ENCODE data around the gene ZBTB37.

ZBTB37 gene

DNA sequence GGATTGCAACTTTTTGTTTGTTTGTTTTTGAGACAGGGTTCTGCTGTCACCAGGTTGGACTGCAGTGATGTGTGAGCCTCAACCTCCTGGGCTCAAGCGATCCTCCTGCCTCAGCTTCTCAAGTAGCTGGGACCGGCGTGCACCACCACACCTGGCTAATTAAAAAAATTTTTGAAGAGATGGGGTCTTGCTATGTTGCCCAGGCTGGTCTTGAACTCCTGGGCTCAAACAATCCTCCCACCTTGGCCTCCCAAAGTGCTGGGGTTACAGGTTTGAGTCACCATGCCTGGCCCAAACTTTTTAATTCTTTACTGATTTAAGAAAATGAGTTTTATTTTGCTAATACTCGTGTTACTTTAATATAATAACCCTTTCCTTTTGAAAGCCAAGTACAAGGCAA is 80.4 kb downstream of the ZBTB37 start:
- H4K20me1 ChIP-seq (ENCODE audit: insufficient read depth, low read length): no peaks in the 10 kb centered on the region

More for the DNA sequence above, 80.4 kb downstream of the ZBTB37 start:
- Histone ChIP-seq H3K4me3 (ENCODE audit: low read depth, low read length, poor library complexity, severe bottlenecking) (no peak overlapping the region), H3K36me3 (ENCODE audit: insufficient read depth, low read length) (peaks cover 77% of the 10 kb centered on the region), H3K9me3 (ENCODE audit: low read length) (no peaks in the 10 kb centered on the region), H3K79me2 (ENCODE audit: insufficient read depth, low read length) (no peaks in the 10 kb centered on the region), H3K9me2 (ENCODE audit: low read depth, low read length) (no peaks in the 10 kb centered on the region), H3K4me1 (ENCODE audit: insufficient read depth, low read length, severe bottlenecking) (no peaks in the 10 kb centered on the region), H3K9ac (ENCODE audit: low read length) (no peak overlapping the region), H3F3A (ENCODE audit: insufficient read depth, low read length) (no peaks in the 10 kb centered on the region), H3K4me2 (ENCODE audit: low read length) (no peak overlapping the region), H3K27ac (ENCODE audit: low read depth, low read length, poor library complexity, severe bottlenecking) (no peak overlapping the region), H3K27me3 (ENCODE audit: insufficient read depth, low read length) (no peaks in the 10 kb centered on the region), H2AFZ (ENCODE audit: low read length) (no peak overlapping the region)
- TF ChIP-seq CTCF (IDR thresholded peaks at IDR 0.05; ENCODE audit: low read length) (no peak), EZH2 (IDR thresholded peaks at IDR 0.05; ENCODE audit: borderline replicate concordance, low read length) (no peak)

All from OCI-LY1 (cell line).